Muscle layer of colon (tissue), 2 donors: Measurements from ENCODE around the gene WDR11.

ENCODE experiments used
- H3K27ac ChIP-seq: one replicate; pipeline ENCODE4 v1.7.0; 2013; ENCODE audit warnings: low read depth, mild to moderate bottlenecking, low read length, moderate library complexity
- H3K27me3 ChIP-seq, 2 donors: one replicate each; pipeline ENCODE4 v1.7.0; 2013; ENCODE audit warnings: low read length in 2 of 2, mild to moderate bottlenecking in 2 of 2; ENCODE audit not compliant: insufficient read depth in 2 of 2, control insufficient read depth in 1 of 2
- H3K36me3 ChIP-seq: one replicate; pipeline ENCODE4 v1.7.0; 2013; ENCODE audit warnings: mild to moderate bottlenecking, low read length; ENCODE audit not compliant: insufficient read depth
- H3K4me1 ChIP-seq: one replicate; pipeline ENCODE4 v1.7.0; 2013; ENCODE audit warnings: mild to moderate bottlenecking, low read length; ENCODE audit not compliant: insufficient read depth
- H3K4me3 ChIP-seq, 2 donors: one replicate each; pipeline ENCODE4 v1.7.0; 2013; ENCODE audit warnings: low read length in 2 of 2, low read depth in 1 of 2, mild to moderate bottlenecking in 1 of 2, moderate library complexity in 1 of 2
- H3K9ac ChIP-seq: one replicate; pipeline ENCODE4 v1.7.0; 2013; ENCODE audit warnings: low read length
- H3K9me3 ChIP-seq: one replicate; pipeline ENCODE4 v1.7.0; 2013; ENCODE audit warnings: mild to moderate bottlenecking, low read length
- donor health status: abdominal sarcoma.
- donor health status: Adenocarcinoma of cecum.

The WDR11 gene

GRCh38 chr10:120824881-120825309 lies 26.3 kb upstream of the WDR11 start:
- H3K36me3 ChIP-seq: no peaks in the 10 kb centered on the region
- H3K27me3 ChIP-seq: no peaks in the 10 kb centered on the region
- H3K27ac ChIP-seq: no peak overlapping the region
- H3K4me3 ChIP-seq: no peak overlapping the region
- H3K4me1 ChIP-seq: no peaks in the 10 kb centered on the region
- no peaks in the 10 kb centered on the region for H3K9me3 ChIP-seq
- H3K9ac ChIP-seq: no peak overlapping the region

GRCh38 chr10:120825878-120826769 lies 25.0 kb upstream of the WDR11 start:
- Histone ChIP-seq H3K36me3 (no peaks in the 10 kb centered on the region), H3K9me3 (no peaks in the 10 kb centered on the region), H3K9ac (no peak overlapping the region), H3K4me3 (no peak overlapping the region), H3K4me1 (no peaks in the 10 kb centered on the region), H3K27ac (no peak overlapping the region), H3K27me3 (no peaks in the 10 kb centered on the region)

GRCh38 chr10:120827251-120827875 lies 23.8 kb upstream of the WDR11 start:
- Histone ChIP-seq H3K4me3 (no peak overlapping the region), H3K9ac (no peak overlapping the region), H3K27ac (no peak overlapping the region), H3K9me3 (no peaks in the 10 kb centered on the region), H3K36me3 (no peaks in the 10 kb centered on the region), H3K4me1 (no peaks in the 10 kb centered on the region), H3K27me3 (no peaks in the 10 kb centered on the region)

- H3K4me3 ChIP-seq: no peak overlapping the region
- no peak overlapping the region for H3K9ac ChIP-seq
- H3K27ac ChIP-seq: no peak overlapping the region
- H3K9me3 ChIP-seq: no peaks in the 10 kb centered on the region
- no peaks in the 10 kb centered on the region for H3K36me3 ChIP-seq
- H3K4me1 ChIP-seq: no peaks in the 10 kb centered on the region
- no peaks in the 10 kb centered on the region for H3K27me3 ChIP-seq
These were observed 22.3 kb upstream of the WDR11 start for GRCh38 chr10:120828763-120829319.

GRCh38 chr10:120832106-120832505 lies 19.1 kb upstream of the WDR11 start:
- Histone ChIP-seq H3K4me1 (no peaks in the 10 kb centered on the region), H3K36me3 (no peaks in the 10 kb centered on the region), H3K4me3 (no peak overlapping the region), H3K27ac (no peak overlapping the region), H3K9me3 (no peaks in the 10 kb centered on the region), H3K9ac (no peak overlapping the region), H3K27me3 (no peaks in the 10 kb centered on the region)

GRCh38 chr10:120833222-120833928 lies 17.8 kb upstream of the WDR11 start:
- Histone ChIP-seq H3K36me3 (no peaks in the 10 kb centered on the region), H3K9me3 (no peaks in the 10 kb centered on the region), H3K4me3 (no peak overlapping the region), H3K27me3 (no peaks in the 10 kb centered on the region), H3K27ac (no peak overlapping the region), H3K4me1 (no peaks in the 10 kb centered on the region), H3K9ac (no peak overlapping the region)

GRCh38 chr10:120835603-120836002 lies 15.6 kb upstream of the WDR11 start:
- no peaks in the 10 kb centered on the region for H3K36me3 ChIP-seq
- no peak overlapping the region for H3K27ac ChIP-seq
- no peaks in the 10 kb centered on the region for H3K9me3 ChIP-seq

GRCh38 chr10:120838941-120839340 lies 12.2 kb upstream of the WDR11 start:
- Histone ChIP-seq H3K4me3 (no peak overlapping the region), H3K4me1 (peaks cover 7% of the 10 kb centered on the region), H3K36me3 (no peaks in the 10 kb centered on the region), H3K27ac (no peak overlapping the region), H3K9ac (no peak overlapping the region), H3K9me3 (no peaks in the 10 kb centered on the region), H3K27me3 (no peaks in the 10 kb centered on the region)

More at GRCh38 chr10:120835603-120836002, 15.6 kb upstream of the WDR11 start:
- Histone ChIP-seq H3K9ac (no peak overlapping the region), H3K4me3 (no peak overlapping the region), H3K27me3 (no peaks in the 10 kb centered on the region), H3K4me1 (peaks cover 7% of the 10 kb centered on the region)

- Histone ChIP-seq H3K9me3 (no peaks in the 10 kb centered on the region), H3K4me3 (no peak overlapping the region), H3K36me3 (no peaks in the 10 kb centered on the region), H3K27me3 (no peaks in the 10 kb centered on the region), H3K4me1 (peaks cover 7% of the 10 kb centered on the region), H3K9ac (no peak overlapping the region), H3K27ac (no peak overlapping the region)
These were observed 9.5 kb upstream of the WDR11 start for GRCh38 chr10:120841522-120842189.

GRCh38 chr10:120854388-120854787 lies 3.2 kb downstream of the WDR11 start:
- Histone ChIP-seq H3K9ac (no peak overlapping the region), H3K9me3 (no peaks in the 10 kb centered on the region), H3K4me3 (no peak overlapping the region), H3K27ac (no peak overlapping the region), H3K4me1 (peaks cover 18% of the 10 kb centered on the region), H3K27me3 (no peaks in the 10 kb centered on the region), H3K36me3 (peaks cover 8% of the 10 kb centered on the region)
